Effector memory CD8-positive, alpha-beta T cell (primary cell): ENCODE data around the gene MAPK8IP2.

Source experiments
- ATAC-seq: fragments of 150-1000 bp; cut with Tn5 transposase; replicated peaks from 2 replicates; pipeline ENCODE4 v1.10.0; 2021; ENCODE audit warnings: mild to moderate bottlenecking, moderate library complexity
- DNase-seq, 3 experiments: peaks; one replicate each; pipeline ENCODE4 v3.0.0; 2021
- H3K27ac Mint-ChIP-seq, 2 donors: one replicate each; pipeline ENCODE4 v1.8.0; 2022; ENCODE audit warnings: mild to moderate bottlenecking in 2 of 2, mixed read lengths in 2 of 2, moderate library complexity in 2 of 2
- H3K27me3 Mint-ChIP-seq, 2 donors: one replicate each; pipeline ENCODE4 v1.8.0; 2022; ENCODE audit warnings: mixed read lengths in 2 of 2
- H3K36me3 Mint-ChIP-seq: one replicate; pipeline ENCODE4 v1.8.0; 2022; ENCODE audit warnings: mild to moderate bottlenecking, moderate library complexity, mixed read lengths; ENCODE audit not compliant: insufficient read depth
- H3K4me1 Mint-ChIP-seq, 2 donors: one replicate each; pipeline ENCODE4 v1.8.0; 2022; ENCODE audit warnings: low read depth in 2 of 2, mixed read lengths in 2 of 2
- H3K4me3 Mint-ChIP-seq, 2 donors: one replicate each; pipeline ENCODE4 v1.8.0; 2022; ENCODE audit warnings: mild to moderate bottlenecking in 2 of 2, mixed read lengths in 2 of 2, moderate library complexity in 2 of 2
- H3K9me3 Mint-ChIP-seq, 2 donors: one replicate each; pipeline ENCODE4 v1.8.0; 2022; ENCODE audit warnings: mixed read lengths in 2 of 2

Gene MAPK8IP2

DNA sequence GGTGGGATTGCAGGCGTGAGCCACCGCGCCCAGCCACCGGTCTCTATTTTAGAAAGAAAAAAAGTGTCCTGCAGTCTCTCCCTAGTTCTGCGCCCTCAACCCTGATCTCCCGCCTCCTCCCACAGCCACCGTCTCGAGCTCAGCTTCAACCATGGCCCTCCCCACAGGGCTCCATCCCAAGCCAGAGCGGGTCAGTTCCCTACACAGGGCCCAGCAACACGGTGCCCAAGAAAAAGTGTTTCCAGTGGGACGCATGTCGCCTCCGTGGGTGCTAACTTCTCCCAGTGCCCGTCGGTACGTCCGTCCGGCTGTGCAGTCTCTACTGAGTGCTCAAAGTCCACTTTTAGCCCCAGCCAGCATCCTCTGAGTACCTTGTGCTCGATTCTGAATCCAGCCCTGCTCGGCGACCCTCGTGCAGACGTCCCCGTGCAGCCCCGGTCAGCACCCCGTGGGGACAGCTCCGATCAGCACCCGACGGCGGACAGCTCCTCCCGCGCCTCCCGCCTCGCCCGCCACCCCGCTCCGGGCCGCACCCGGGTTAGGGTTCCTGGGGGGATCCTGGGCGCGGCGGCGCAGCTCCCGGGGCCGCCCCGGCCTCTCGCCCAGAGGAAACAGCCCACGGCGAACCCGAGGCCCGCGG, 657 bp upstream of the MAPK8IP2 start:
- Mint-ChIP-seq H3K27ac (no peak overlapping the region), H3K4me1 (peaks cover 2 to 7% of the 10 kb centered on the region in 2 donors), H3K27me3 (peaks cover 39 to 46% of the 10 kb centered on the region in 2 donors), H3K4me3 (peak overlapping the region; percentile 34 to 44), H3K9me3 (no peaks in the 10 kb centered on the region), H3K36me3 (peaks cover 3% of the 10 kb centered on the region)
- DNase-seq (peak; percentile 66 to 74 (median 71)), ATAC-seq (peak; percentile 95)

DNA sequence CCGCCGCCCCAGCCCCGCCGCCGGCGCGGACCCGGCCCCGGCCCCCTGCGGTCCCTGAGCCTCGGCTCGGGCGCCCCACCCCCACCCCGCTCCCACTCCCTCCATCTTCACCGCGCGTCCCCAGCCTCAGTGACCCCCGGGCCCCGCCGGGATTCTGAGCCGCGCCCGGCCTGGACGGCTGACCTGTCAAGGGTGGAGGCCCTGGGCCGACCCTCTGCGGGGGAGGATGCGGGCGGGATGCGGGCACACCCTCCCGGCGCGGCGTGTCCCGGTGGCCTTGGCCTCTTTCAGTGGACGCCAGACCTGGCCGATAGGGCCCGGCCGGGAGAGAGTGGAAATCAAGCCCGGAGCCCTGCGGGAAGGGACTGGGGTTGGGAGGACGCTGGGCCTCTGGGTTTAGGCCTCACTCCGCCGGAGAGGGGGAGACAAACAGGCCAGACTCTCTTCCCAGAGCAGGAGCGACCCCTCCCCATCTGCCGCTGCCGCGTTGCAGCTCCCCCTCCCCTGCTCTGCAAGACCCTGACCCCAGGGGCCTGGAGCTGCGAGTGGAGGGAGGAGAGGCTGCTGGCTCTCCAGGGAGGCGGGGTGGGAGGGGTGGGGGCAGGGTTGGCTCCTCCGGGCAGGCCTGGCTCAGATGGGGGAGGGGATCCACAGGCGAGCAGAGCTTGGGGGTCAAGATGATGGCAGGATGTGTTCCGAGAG, 525 bp downstream of the MAPK8IP2 start:
- Mint-ChIP-seq H3K27ac (peak overlapping the region in 1 of 2 donors; percentile 9), H3K4me1 (peaks cover 2 to 7% of the 10 kb centered on the region in 2 donors), H3K9me3 (no peaks in the 10 kb centered on the region), H3K27me3 (peaks cover 39 to 58% of the 10 kb centered on the region in 2 donors), H3K36me3 (no peaks in the 10 kb centered on the region), H3K4me3 (peak overlapping the region; percentile 44 to 56)
- ATAC-seq (no peak), DNase-seq (no peak)

DNA sequence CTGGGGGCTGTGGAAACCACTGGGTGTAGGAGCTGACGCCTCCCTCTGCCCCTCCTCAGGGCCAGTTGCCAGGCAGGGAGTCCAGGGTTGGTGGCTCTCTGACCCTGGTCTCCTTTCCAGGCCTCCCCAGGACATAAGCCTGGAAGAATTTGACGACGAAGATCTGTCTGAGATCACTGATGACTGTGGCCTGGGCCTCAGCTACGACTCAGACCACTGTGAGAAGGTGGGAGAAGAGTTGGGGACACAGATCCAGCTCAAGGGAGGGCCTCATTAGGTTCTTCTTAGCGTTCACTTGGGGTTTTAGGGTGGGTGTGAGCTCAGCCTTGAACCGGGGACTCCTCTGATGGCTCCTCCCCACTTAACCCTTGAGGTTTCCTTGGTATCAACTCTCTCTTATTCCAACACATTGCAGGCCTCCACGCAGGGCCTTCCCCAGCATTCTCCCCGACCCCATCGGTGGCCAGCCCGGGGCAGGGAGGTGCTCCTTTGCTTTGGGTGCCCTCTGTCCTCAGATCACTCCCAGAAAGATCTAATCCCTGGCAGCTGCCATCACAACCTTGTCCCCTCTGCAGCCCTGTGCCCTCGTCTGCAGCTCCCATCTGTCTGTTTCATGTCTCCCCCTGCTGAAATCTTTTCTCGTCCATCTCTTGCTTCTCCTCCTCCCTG, 1.2 kb downstream of the MAPK8IP2 start:
- Mint-ChIP-seq H3K27me3 (peaks cover 38 to 64% of the 10 kb centered on the region in 2 donors), H3K4me1 (peaks cover 2 to 7% of the 10 kb centered on the region in 2 donors), H3K36me3 (no peaks in the 10 kb centered on the region), H3K27ac (peak overlapping the region in 1 of 2 donors; percentile 9), H3K9me3 (no peaks in the 10 kb centered on the region), H3K4me3 (peak overlapping the region; percentile 44 to 56)
- no peak for DNase-seq
- ATAC-seq: no peak

DNA sequence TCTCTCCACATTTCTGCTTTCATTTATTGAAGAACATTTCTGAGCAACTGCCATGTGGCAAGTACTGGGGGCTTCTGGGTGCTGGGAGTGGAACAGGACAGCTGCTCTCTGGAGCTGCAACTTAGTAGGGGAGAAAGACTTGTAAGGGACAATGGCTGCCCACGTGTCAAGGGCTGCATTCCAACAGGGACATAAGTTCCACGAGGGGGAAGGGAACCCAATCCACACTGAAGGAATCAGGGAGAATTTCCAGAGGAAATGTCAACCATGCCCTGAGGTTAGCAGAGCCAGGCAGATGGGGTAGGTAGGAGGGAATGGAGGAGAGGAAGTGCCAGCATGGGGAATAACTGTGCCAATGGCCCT, 1.7 kb downstream of the MAPK8IP2 start:
- peaks cover 2 to 7% of the 10 kb centered on the region in 2 donors for H3K4me1 Mint-ChIP-seq
- H3K9me3 Mint-ChIP-seq: no peaks in the 10 kb centered on the region
- H3K27ac Mint-ChIP-seq: no peak overlapping the region
- H3K36me3 Mint-ChIP-seq: no peaks in the 10 kb centered on the region
- H3K27me3 Mint-ChIP-seq: peaks cover 38 to 64% of the 10 kb centered on the region in 2 donors
- no peak for ATAC-seq
- peak overlapping the region; percentile 44 to 56 for H3K4me3 Mint-ChIP-seq
- no peak for DNase-seq

DNA sequence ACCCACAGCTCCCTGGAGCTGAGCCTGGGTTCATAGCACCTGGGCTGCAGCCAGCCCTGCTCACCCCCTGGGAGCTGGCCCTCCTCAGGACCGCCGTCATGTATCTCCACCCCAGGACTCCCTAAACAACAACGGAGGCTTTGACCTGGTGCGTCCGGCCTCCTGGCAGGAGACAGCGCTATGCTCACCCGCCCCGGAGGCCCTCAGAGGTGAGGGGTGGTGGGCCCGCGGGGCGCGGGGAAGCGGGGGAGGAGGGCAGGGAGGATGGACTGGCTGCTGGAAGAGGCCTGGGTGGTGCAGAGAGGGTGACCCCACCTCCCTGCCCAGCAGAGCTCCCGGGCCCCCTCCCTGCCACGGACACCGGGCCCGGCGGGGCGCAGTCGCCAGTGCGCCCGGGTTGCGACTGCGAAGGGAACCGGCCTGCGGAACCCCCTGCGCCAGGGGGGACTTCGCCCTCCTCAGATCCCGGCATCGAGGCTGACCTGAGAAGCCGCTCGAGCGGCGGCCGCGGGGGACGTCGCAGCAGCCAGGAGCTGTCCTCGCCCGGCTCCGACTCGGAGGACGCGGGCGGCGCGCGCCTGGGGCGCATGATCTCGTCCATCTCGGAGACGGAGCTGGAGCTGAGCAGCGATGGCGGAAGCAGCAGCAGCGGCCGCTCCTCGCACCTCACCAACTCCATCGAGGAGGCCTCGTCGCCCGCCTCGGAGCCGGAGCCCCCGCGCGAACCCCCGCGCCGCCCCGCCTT, 3.1 kb downstream of the MAPK8IP2 start:
- Mint-ChIP-seq H3K36me3 (no peaks in the 10 kb centered on the region), H3K4me3 (no peak overlapping the region), H3K4me1 (peaks cover 2 to 7% of the 10 kb centered on the region in 2 donors), H3K27me3 (peaks cover 44 to 71% of the 10 kb centered on the region in 2 donors), H3K27ac (no peak overlapping the region), H3K9me3 (no peaks in the 10 kb centered on the region)
- no peak for ATAC-seq
- DNase-seq: no peak

DNA sequence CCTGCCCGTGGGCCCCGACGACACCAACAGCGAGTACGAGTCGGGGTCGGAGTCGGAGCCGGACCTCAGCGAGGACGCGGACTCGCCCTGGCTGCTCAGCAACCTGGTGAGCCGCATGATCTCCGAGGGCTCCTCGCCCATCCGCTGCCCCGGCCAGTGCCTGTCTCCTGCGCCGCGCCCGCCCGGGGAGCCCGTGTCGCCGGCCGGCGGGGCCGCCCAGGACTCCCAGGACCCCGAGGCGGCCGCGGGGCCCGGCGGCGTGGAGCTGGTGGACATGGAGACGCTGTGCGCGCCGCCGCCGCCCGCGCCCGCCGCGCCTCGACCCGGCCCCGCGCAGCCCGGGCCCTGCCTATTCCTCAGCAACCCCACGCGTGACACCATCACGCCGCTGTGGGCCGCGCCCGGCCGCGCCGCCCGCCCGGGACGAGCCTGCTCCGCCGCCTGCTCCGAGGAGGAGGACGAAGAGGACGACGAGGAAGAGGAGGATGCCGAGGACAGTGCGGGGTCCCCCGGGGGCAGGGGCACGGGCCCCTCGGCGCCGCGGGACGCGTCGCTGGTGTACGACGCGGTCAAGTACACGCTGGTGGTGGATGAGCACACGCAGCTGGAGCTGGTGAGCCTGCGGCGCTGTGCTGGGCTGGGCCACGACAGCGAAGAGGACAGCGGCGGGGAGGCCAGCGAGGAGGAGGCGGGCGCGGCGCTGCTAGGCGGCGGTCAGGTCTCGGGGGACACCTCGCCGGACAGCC, 3.8 kb downstream of the MAPK8IP2 start:
- Mint-ChIP-seq H3K9me3 (no peaks in the 10 kb centered on the region), H3K4me1 (peaks cover 2 to 7% of the 10 kb centered on the region in 2 donors), H3K27ac (no peak overlapping the region), H3K27me3 (peaks cover 52 to 79% of the 10 kb centered on the region in 2 donors), H3K36me3 (no peaks in the 10 kb centered on the region), H3K4me3 (no peak overlapping the region)
- DNase-seq (no peak), ATAC-seq (no peak)

DNA sequence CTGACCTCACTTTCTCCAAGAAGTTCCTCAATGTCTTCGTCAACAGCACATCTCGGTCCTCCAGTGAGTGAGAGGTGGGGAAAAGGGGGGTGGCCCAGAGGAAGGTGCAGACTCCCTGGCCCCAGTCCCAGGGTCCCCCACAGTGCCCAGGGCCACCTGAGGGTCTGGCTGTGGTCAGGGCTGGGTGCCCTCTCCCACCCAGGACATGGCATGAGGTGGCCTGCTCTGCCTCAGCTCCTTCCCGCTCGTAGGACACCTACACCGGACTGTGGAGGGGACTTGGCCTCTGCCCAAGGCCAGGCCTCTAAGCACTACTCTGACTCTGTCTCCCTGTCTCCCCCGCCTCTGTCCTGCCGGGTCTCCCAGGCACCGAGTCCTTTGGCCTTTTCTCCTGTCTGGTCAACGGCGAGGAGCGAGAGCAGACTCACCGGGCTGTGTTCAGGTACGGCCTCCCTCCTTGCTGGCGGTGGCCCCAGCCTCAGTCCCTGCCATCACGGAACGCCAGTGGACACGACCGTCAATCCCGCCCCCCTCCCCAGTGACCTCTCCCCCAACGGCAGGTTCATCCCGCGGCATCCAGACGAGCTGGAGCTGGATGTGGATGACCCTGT, 4.5 kb downstream of the MAPK8IP2 start:
- Mint-ChIP-seq H3K4me3 (no peak overlapping the region), H3K9me3 (no peaks in the 10 kb centered on the region), H3K27ac (no peak overlapping the region), H3K4me1 (peaks cover 2 to 4% of the 10 kb centered on the region in 2 donors), H3K27me3 (peaks cover 48 to 79% of the 10 kb centered on the region in 2 donors), H3K36me3 (no peaks in the 10 kb centered on the region)
- DNase-seq: no peak
- ATAC-seq: no peak

DNA sequence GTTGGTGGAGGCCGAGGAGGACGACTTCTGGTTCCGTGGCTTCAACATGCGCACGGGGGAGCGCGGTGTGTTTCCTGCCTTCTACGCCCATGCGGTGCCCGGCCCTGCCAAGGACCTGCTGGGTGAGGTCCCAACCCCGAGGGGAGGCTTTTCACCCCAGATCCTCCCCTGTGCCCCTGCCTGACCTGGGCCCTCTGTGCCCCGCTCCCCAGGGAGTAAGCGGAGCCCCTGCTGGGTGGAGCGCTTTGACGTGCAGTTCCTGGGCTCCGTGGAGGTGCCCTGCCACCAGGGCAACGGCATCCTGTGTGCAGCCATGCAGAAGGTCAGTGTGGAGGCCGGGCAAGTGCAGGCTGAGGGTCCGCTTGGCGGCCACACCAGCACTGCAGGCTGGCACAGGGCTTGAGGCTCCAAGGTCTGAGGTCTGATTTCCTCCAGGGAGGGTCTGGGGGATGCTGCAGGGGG, 5.1 kb downstream of the MAPK8IP2 start:
- H3K27ac Mint-ChIP-seq: no peak overlapping the region
- H3K4me3 Mint-ChIP-seq: no peak overlapping the region
- DNase-seq (no peak), ATAC-seq (no peak)
- no peaks in the 10 kb centered on the region for H3K9me3 Mint-ChIP-seq
- peaks cover 2 to 4% of the 10 kb centered on the region in 2 donors for H3K4me1 Mint-ChIP-seq
- no peaks in the 10 kb centered on the region for H3K36me3 Mint-ChIP-seq
- peaks cover 52 to 81% of the 10 kb centered on the region in 2 donors for H3K27me3 Mint-ChIP-seq

DNA sequence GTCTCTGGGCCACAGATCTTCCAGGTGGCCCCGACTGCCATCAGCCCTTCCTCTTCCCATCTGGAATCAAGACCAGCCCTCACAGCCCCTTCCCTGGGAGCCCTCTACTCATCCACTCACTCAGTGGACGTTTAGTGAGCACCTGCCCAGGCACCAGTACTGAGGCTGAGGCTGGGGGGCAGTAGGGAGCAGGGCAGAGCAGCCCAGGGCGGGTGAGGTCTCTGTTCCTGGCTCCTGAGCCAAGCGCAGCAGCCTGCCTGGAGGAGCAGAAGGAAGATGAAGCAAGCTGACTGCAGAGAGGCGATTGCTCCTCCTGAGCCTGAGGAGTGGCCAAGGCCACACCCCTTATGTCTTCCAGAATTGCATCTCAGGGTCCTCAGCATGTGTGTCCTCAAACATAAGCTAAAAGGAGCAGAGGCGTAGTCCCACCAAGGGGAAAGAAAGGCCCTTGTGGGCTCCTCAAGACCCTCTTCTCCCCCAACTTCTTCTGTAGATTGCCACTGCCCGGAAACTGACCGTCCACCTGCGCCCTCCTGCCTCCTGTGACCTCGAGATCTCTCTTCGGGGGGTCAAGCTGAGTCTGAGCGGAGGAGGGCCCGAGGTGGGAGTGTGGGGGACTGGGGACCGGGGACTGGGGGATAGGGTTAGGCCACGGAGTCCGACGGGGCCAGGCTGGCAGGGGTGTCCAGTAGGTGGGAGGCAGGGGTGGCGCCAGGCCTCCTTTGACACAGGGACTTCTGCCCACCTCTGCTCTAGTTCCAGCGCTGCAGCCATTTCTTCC, 5.8 kb downstream of the MAPK8IP2 start:
- H3K27me3 Mint-ChIP-seq: peaks cover 55 to 86% of the 10 kb centered on the region in 2 donors
- H3K9me3 Mint-ChIP-seq: no peaks in the 10 kb centered on the region
- no peak overlapping the region for H3K27ac Mint-ChIP-seq
- ATAC-seq: no peak
- no peaks in the 10 kb centered on the region for H3K36me3 Mint-ChIP-seq
- H3K4me1 Mint-ChIP-seq: peaks cover 2 to 4% of the 10 kb centered on the region in 2 donors
- H3K4me3 Mint-ChIP-seq: no peak overlapping the region
- no peak for DNase-seq

DNA sequence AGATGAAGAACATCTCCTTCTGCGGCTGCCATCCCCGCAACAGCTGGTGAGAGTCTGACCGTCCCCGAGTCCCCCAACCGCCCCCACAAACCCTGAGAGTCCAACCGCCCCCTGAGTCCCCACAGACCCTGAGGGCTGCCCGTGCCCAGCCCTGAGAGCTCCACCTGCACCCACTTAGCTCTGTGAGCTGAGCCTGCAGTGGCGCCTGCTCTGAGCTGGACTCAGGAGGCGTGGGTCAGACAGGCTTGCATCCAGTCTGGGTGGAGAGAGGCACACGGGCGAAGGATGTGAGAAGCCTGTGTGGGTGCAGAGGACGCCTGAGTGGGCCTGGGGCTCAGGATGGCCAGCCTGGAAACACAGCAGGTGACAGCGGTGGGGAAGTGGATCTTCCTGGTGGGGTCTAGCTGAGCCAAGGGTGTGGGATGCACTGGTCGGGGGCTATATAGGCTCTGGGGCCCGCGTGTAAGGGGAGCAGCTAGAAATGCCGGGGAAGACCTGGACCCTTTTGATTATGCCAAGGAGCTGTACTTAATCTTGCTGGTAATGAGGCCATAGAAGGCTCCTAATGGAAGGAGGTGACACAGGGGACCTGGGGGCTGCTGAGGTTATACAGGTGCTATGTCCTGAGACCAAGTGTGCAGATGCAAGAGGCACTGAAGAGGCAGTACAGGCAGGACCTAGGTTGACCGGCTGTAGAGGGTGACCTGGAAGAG, 6.5 kb downstream of the MAPK8IP2 start:
- ATAC-seq: no peak
- Mint-ChIP-seq H3K9me3 (no peaks in the 10 kb centered on the region), H3K27me3 (peaks cover 48 to 86% of the 10 kb centered on the region in 2 donors), H3K36me3 (no peaks in the 10 kb centered on the region), H3K27ac (no peak overlapping the region), H3K4me3 (no peak overlapping the region), H3K4me1 (peaks cover 0 to 2% of the 10 kb centered on the region in 2 donors)
- no peak for DNase-seq

DNA sequence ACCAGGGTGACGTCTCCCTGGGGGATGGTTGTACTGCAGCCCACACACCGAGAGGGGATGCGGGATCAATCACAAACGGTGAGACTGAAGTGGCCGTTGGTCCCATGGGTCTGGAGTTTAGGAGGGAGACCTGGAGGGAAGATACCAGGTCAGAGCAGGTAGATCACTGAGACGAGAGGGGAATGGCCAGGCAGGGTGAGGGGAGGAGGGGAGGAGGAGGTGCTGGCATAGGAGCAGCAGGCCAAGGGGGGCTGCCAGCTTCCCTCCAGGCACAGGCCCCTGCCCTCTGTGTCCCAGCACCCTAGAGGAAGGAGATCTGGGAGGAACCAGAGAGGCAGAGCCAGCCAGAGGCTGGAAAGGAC, 7.0 kb downstream of the MAPK8IP2 start:
- Mint-ChIP-seq H3K36me3 (no peaks in the 10 kb centered on the region), H3K27me3 (peaks cover 42 to 86% of the 10 kb centered on the region in 2 donors)

More for the DNA sequence above, 7.0 kb downstream of the MAPK8IP2 start:
- ATAC-seq (no peak), DNase-seq (no peak)
- no peaks in the 10 kb centered on the region for H3K4me1 Mint-ChIP-seq
- no peak overlapping the region for H3K4me3 Mint-ChIP-seq
- no peak overlapping the region for H3K27ac Mint-ChIP-seq
- H3K9me3 Mint-ChIP-seq: no peaks in the 10 kb centered on the region
